Adipose tissue (tissue), 3 donors: ENCODE data around the gene XKR7. TPM values are rescaled to one million over a fixed set of nuclear protein-coding genes. Genes with fewer than 3 reads are reported as not detected.
"Not testable (repeated sequence)": the region's sequence is repeated elsewhere in the genome, so short reads cannot be mapped to it uniquely, and the experiment has no call there.

ENCODE experiments used
- H3K27ac ChIP-seq: one replicate; pipeline ENCODE4 v1.5.1; 2013; ENCODE audit warnings: low read depth, low read length
- WGBS, 3 donors: extraction: QIAGEN DNeasy Blood & Tissue Kit; methylation state at CpG; one replicate each; pipeline ENCODE4 v1.1.7; 2013; 5-methylcytosine and 5-hydroxymethylcytosine counted together
- polyA plus RNA-seq, 3 donors: library from polyadenylated mRNA; stranded (reverse); fragments of 200-250 nt; gene quantifications; one replicate each; pipeline ENCODE4 v1.2.3, GENCODE V29; 2013
- donor health status: healthy with polysubstance abuse.
- donor health status: Bipolar disorder and iron deficiency.
- donor health status: healthy.

XKR7 gene
- under 1 TPM in 2 of 3 donors, not detected in 1; under 0.01 to 0.15 TPM for polyA plus RNA-seq

GRCh38 chr20:31967830-31968249, at the start of gene XKR7:
XKR7 (plus strand) TSS chr20:31968151; CDS start chr20:31968176, 25 bp downstream.
- 0 to 4% (median 1%) methylated on average over 17 to 38 of the region's 38 CpGs for WGBS, 3 donors
- no peak within 1 kb of the TSS for H3K27ac ChIP-seq

GRCh38 chr20:31918466-31919105, 49.4 kb upstream of the XKR7 start:
- 65 to 85% (median 84%) methylated on average over 7 of the region's 7 CpGs for WGBS, 3 donors

GRCh38 chr20:31919410-31920155, 48.4 kb upstream of the XKR7 start:
- 42 to 50% (median 49%) methylated on average over 6 of the region's 6 CpGs for WGBS, 3 donors
- H3K27ac ChIP-seq = no peak overlapping the region

More at GRCh38 chr20:31918466-31919105, 49.4 kb upstream of the XKR7 start:
- H3K27ac ChIP-seq = no peak overlapping the region

GRCh38 chr20:31920275-31920855, 47.6 kb upstream of the XKR7 start:
- no peak overlapping the region for H3K27ac ChIP-seq
- WGBS, 3 donors = 73 to 83% (median 78%) methylated on average over 11 of the region's 11 CpGs

- 90 to 93% (median 93%) methylated on average over 5 of the region's 5 CpGs for WGBS, 3 donors
Measured at GRCh38 chr20:31921480-31921879, 46.5 kb upstream of the XKR7 start.

GRCh38 chr20:31922181-31922580, 45.8 kb upstream of the XKR7 start:
- 49 to 76% (median 55%) methylated on average over 4 of the region's 4 CpGs for WGBS, 3 donors
- H3K27ac ChIP-seq = no peak overlapping the region

More at GRCh38 chr20:31921480-31921879, 46.5 kb upstream of the XKR7 start:
- H3K27ac ChIP-seq = not testable (repeated sequence)

GRCh38 chr20:31922588-31922987, 45.4 kb upstream of the XKR7 start:
- WGBS, 3 donors = 80 to 88% (median 88%) methylated on average over 4 of the region's 4 CpGs

GRCh38 chr20:31923388-31924331, 44.3 kb upstream of the XKR7 start:
- 44 to 61% (median 44%) methylated on average over 13 of the region's 13 CpGs for WGBS, 3 donors
- H3K27ac ChIP-seq = no peak overlapping the region

More at GRCh38 chr20:31922588-31922987, 45.4 kb upstream of the XKR7 start:
- no peak overlapping the region for H3K27ac ChIP-seq

GRCh38 chr20:31924561-31924960, 43.4 kb upstream of the XKR7 start:
- 89 to 93% (median 90%) methylated on average over 8 of the region's 8 CpGs for WGBS, 3 donors
- no peak overlapping the region for H3K27ac ChIP-seq

GRCh38 chr20:31925631-31926030, 42.3 kb upstream of the XKR7 start:
- 58 to 69% (median 62%) methylated on average over 9 of the region's 9 CpGs for WGBS, 3 donors
- no peak overlapping the region for H3K27ac ChIP-seq

GRCh38 chr20:31926493-31926892, 41.5 kb upstream of the XKR7 start:
- WGBS, 3 donors = 68 to 91% (median 89%) methylated on average over 2 of the region's 2 CpGs
- no peak overlapping the region for H3K27ac ChIP-seq

- WGBS, 3 donors = 56 to 78% (median 76%) methylated on average over 8 of the region's 8 CpGs
- no peak overlapping the region for H3K27ac ChIP-seq
Measured at GRCh38 chr20:31927627-31928159, 40.3 kb upstream of the XKR7 start.

GRCh38 chr20:31929631-31930030, 38.3 kb upstream of the XKR7 start:
- WGBS, 3 donors = 66 to 82% (median 82%) methylated on average over 4 of the region's 4 CpGs

GRCh38 chr20:31930779-31931178, 37.2 kb upstream of the XKR7 start:
- WGBS, 3 donors = 21 to 52% (median 25%) methylated on average over 5 of the region's 5 CpGs

More at GRCh38 chr20:31929631-31930030, 38.3 kb upstream of the XKR7 start:
- not testable (repeated sequence) for H3K27ac ChIP-seq

GRCh38 chr20:31933698-31934097, 34.3 kb upstream of the XKR7 start:
- WGBS, 3 donors = 83 to 91% (median 87%) methylated on average over 10 of the region's 10 CpGs
- no peak overlapping the region for H3K27ac ChIP-seq

More at GRCh38 chr20:31930779-31931178, 37.2 kb upstream of the XKR7 start:
- no peak overlapping the region for H3K27ac ChIP-seq

- 78 to 91% (median 90%) methylated on average over 14 of the region's 14 CpGs for WGBS, 3 donors
- H3K27ac ChIP-seq = no peak overlapping the region
Measured at GRCh38 chr20:31934491-31934890, 33.5 kb upstream of the XKR7 start.

- WGBS, 3 donors = 62 to 70% (median 65%) methylated on average over 8 of the region's 8 CpGs
- H3K27ac ChIP-seq = no peak overlapping the region
Measured at GRCh38 chr20:31934968-31935764, 32.8 kb upstream of the XKR7 start.
